Esophagus muscularis mucosa (tissue), 4 donors: ENCODE results near the gene SPDYE9.
"Not testable (repeated sequence)": the region's sequence is repeated elsewhere in the genome, so short reads cannot be mapped to it uniquely, and the experiment has no call there.

Experiments used
- CTCF ChIP-seq, 3 experiments: fragments of 200-600 bp in 2 of 3; fragments of 450-650 bp in 1 of 3; sonication (generic) in 2 of 3; IDR thresholded peaks; one replicate each; pipeline ENCODE4 v1.5.1; 2017 to 2019; ENCODE audit warnings: antibody characterized with exemption in 3 of 3, mild to moderate bottlenecking in 2 of 3, moderate library complexity in 1 of 3
- EP300 ChIP-seq: sonication (generic); formaldehyde crosslinking; IDR thresholded peaks from one replicate; pipeline ENCODE4 v1.6.1; 2017; ENCODE audit warnings: antibody characterized with exemption
- POLR2A ChIP-seq: fragments of 450-650 bp; IDR thresholded peaks from one replicate; pipeline ENCODE4 v1.6.1; 2017; ENCODE audit warnings: antibody characterized with exemption, moderate library complexity, mild to moderate bottlenecking, low read depth
- POLR2AphosphoS5 ChIP-seq, 2 donors: sonication (generic); formaldehyde crosslinking; IDR thresholded peaks; one replicate each; pipeline ENCODE4 v1.6.1; 2017; ENCODE audit warnings: antibody characterized with exemption in 2 of 2

- TF ChIP-seq POLR2AphosphoS5 (IDR thresholded peaks at IDR 0.05); POLR2A; CTCF (IDR thresholded peaks at IDR 0.05); EP300: not testable (repeated sequence)
Observed at GRCh38 chr7:73029666-73030065, 56.2 kb downstream of the SPDYE9 start, which contains the start of gene SPDYE8.
